ENCODE data around the gene SCN2B.
"Not testable (repeated sequence)": the region's sequence is repeated elsewhere in the genome, so short reads cannot be mapped to it uniquely, and the experiment has no call there.

The SCN2B gene

GRCh38 chr11:118200497-118200896, 24.1 kb upstream of the SCN2B start:
- no peak overlapping the region for H3K27ac ChIP-seq
- TF ChIP-seq ZFX (IDR thresholded peaks at IDR 0.05; ENCODE audit: borderline replicate concordance) (no peak), CTCF (IDR thresholded peaks at IDR 0.05) (no peak)

DNA sequence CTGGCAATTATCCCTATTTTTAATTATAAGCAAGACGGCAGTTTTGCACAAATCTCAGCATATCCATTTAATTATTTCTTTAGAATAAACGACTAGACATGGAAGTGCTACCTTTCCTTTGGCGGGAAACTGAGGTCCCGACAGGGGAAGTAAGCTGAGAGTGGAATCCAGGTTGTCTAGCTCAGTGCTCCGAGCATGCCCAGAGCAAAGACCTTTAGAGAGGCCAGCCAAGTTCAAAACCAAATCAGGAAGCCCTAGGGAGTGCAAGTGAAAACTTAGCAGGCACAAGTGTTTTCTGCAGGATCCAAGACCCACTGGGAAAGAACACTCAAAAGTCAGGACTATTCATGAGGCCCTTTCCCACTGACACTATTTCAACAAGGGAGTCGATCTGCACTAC, 22.7 kb upstream of the SCN2B start:
- no peak for TF ChIP-seq CTCF (IDR thresholded peaks at IDR 0.05)
- no peak for TF ChIP-seq ZFX (IDR thresholded peaks at IDR 0.05; ENCODE audit: borderline replicate concordance)
- H3K27ac ChIP-seq: no peak overlapping the region

- no peak overlapping the region for H3K27ac ChIP-seq
- TF ChIP-seq CTCF (IDR thresholded peaks at IDR 0.05) (peak; percentile 91), ZFX (IDR thresholded peaks at IDR 0.05; ENCODE audit: borderline replicate concordance) (no peak)
These were observed 21.9 kb upstream of the SCN2B start for GRCh38 chr11:118198370-118198769.

- H3K27ac ChIP-seq: peak overlapping the region; percentile 63
- TF ChIP-seq ZFX (IDR thresholded peaks at IDR 0.05; ENCODE audit: borderline replicate concordance) (no peak), CTCF (IDR thresholded peaks at IDR 0.05) (no peak)
These were observed 18.6 kb upstream of the SCN2B start for GRCh38 chr11:118194835-118195627.

GRCh38 chr11:118193910-118194566, 17.6 kb upstream of the SCN2B start:
- no peak for TF ChIP-seq CTCF (IDR thresholded peaks at IDR 0.05)
- peak overlapping the region; percentile 63 for H3K27ac ChIP-seq

DNA sequence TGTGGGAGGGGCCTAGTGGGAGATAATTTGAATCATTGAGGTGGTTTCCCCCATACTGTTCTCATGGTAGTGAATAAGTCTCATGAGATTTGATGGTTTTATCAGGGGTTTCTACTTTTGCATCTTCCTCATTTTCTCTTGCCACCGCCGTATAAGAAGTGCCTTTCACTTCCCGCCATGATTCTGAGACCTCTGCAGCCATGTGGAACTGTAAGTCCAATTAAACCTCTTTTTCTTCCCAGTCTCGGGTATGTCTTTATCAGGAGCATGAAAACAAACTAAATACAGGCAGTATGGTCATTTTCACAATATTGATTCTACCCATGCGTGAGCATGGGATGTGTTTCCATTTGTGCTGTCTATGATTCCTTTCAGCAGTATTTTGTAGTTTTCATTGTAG, 16.4 kb upstream of the SCN2B start:
- not testable (repeated sequence) for H3K27ac ChIP-seq

DNA sequence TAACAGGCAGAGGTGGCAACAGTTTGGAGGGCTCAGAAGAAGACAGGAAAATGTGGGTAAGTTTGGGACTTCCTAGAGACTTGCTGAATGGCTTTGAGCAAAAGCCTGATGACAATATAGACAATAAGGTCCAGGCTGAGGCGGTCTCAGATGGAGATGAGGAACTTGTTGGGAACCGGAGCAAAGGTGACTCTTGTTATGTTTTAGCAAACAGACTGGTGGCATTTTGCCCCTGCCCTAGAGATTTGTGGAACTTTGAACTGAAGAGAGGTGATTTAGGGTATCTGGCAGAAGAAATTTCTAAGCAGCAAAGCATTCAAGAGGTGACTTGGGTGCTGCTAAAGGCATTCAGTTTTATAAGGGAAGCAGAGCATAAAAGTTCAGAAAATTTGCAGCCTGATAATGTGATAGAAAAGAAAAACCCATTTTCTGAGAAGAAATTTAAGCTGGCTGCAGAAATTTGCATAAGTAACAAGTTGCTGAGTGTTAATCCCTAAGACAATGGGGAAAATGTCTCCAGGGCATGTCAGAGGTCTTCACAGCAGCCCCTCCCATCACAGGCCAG, 14.6 kb upstream of the SCN2B start:
- not testable (repeated sequence) for H3K27ac ChIP-seq

DNA sequence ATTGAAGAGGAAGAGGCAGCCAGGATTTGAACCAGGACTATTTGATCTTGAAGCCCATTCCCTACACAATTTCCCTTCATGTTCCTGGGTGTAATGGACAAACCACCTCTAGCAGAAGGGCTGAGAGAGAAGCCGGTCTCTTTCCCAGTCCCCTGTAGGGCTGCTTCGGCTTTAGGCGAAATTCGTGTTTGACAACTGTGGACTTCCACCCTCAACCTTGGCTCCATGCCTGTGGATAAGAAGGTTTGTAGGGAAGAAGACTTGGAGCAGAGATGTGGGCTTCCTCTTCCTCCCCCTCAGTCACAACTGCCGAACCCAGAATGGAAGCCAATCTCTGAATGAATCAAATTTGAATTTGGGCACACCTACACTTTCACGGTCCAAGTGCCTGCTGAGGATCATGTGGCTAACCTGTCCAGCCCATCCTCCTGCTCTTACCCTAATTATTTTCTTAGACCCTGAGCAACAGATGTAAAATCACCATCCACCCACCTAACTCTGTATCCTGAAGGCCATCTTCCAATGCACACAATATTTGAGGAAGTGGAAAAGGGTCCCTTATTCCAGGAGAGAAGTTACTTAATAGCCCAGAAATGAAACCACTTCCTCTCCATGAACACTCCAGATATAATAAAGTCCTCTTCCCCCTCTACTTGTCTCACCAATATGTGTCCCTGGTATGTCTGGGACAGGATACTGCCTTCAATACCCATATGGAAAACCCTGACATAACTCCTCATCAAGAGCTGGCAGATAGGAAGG, 10.1 kb upstream of the SCN2B start:
- TF ChIP-seq CTCF (IDR thresholded peaks at IDR 0.05): no peak
- no peak for TF ChIP-seq ZFX (IDR thresholded peaks at IDR 0.05; ENCODE audit: borderline replicate concordance)
- no peak overlapping the region for H3K27ac ChIP-seq

Measured in 22Rv1 (cell line).